Gastrocnemius medialis (tissue), 4 donors: Measurements from ENCODE around the gene BMPR1A.

ENCODE experiments used
- POLR2A ChIP-seq, 2 donors: fragments of 450-650 bp; IDR thresholded peaks; one replicate each; pipeline ENCODE4 v1.6.1; 2017; ENCODE audit warnings: antibody characterized with exemption in 2 of 2, mild to moderate bottlenecking in 2 of 2, moderate library complexity in 2 of 2
- TF ChIP-seq, protein P1 (sequence below), 5 experiments: fragments of 450-650 bp in 3 of 5; fragments of 200-600 bp in 2 of 5; sonication (generic) in 2 of 5; IDR thresholded peaks in 4 of 5; conservative IDR thresholded peaks in 1 of 5; 1 replicate in 4 of 5; 2 replicates in 1 of 5; pipeline ENCODE4 v1.5.1; 2016 to 2019; ENCODE audit warnings: antibody characterized with exemption in 5 of 5, mild to moderate bottlenecking in 3 of 5, moderate library complexity in 3 of 5

DNA sequence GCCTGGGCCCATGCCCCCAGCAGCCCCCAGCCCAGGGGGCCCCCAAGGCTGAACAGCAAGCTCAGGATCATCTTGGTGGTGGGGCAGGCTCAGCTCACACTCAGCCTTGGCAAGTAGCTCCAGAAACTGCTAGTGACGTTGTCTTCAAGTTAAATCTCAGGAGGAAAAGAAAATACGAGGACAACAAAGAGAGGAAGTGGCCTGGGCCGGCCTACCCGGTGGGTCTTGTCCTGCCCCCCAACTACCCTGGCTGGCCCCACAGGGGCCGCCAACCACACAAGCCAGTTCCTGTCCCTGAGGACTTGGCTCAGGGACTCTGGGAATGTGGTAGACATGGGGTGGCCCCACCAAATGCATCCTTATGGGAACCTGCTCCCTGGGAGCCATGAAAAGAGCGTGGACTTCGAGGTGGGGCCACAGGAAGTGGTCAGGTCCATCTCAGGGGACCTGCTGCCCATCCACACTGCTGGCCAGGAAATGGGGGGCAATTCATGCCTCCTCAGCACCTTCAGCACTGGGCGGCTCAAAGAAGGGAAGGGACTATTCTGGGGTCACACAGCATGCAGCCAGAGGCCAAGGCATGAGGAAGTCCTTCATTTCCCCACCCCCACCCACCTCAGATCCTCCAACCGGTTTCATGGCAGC, 201.2 kb downstream of the BMPR1A start, which contains the start of gene MMRN2:
- TF ChIP-seq, protein P1, sequence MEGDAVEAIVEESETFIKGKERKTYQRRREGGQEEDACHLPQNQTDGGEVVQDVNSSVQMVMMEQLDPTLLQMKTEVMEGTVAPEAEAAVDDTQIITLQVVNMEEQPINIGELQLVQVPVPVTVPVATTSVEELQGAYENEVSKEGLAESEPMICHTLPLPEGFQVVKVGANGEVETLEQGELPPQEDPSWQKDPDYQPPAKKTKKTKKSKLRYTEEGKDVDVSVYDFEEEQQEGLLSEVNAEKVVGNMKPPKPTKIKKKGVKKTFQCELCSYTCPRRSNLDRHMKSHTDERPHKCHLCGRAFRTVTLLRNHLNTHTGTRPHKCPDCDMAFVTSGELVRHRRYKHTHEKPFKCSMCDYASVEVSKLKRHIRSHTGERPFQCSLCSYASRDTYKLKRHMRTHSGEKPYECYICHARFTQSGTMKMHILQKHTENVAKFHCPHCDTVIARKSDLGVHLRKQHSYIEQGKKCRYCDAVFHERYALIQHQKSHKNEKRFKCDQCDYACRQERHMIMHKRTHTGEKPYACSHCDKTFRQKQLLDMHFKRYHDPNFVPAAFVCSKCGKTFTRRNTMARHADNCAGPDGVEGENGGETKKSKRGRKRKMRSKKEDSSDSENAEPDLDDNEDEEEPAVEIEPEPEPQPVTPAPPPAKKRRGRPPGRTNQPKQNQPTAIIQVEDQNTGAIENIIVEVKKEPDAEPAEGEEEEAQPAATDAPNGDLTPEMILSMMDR (IDR thresholded peaks at IDR 0.05 in 4 of 5, conservative IDR thresholded peaks at IDR 0.05 in 1 of 5), result no peak
- peak in 1 of 2 donors; percentile 30 for TF ChIP-seq POLR2A (IDR thresholded peaks at IDR 0.05)
